Activated CD4-positive, alpha-beta T cell treated with anti-CD3 and anti-CD28 coated beads, Interleukin-2, amount 50 U/mL, for 24 hours (primary cell): ENCODE results near the gene UMOD.

Experiments
- DNase-seq, 2 donors: peaks; one replicate each; pipeline ENCODE4 v3.0.0-alpha.2; 2020; ENCODE audit warnings: low read depth in 1 of 2, low spot score in 1 of 2

Gene UMOD

DNA sequence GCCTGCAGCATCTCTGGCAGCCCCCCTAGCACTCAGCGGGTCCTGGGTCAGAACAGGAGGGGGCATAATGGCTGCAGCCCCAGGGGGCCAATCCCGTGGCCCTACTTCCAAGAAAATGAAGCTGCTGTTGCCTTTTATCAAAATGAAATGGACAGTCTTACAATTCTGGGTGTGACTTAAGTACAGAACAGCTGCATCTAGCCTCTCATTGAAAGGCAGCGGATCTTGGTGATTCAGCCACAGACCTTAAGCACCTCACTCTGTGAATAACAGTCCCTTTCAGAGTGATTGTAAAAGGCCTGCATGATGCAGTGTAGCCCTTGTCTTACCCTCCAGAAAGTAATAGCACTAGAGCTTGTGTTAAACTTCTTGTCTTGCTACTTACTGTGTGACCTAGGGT, 11.5 kb upstream of the UMOD start:
- DNase-seq: no peak

DNA sequence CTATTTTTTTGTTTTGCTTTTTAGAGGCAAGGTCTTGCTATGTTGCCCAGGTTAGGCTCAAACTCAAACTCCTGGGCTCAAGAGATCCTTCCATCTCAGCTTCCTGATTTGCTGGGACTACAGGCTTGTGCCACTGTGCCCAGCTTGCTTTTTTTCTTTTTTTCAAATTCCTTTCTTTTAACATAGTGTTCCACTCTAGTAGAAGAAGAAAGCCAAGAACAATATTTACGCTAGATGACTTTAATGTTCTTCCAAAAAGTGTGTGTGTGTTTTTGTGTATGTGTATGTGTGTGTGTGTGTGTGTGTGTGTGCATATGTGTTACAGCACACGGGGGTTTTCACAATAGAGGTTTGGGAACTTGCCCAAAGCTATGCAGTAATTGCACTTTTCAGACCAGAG, 10.7 kb upstream of the UMOD start:
- DNase-seq: no peak

DNA sequence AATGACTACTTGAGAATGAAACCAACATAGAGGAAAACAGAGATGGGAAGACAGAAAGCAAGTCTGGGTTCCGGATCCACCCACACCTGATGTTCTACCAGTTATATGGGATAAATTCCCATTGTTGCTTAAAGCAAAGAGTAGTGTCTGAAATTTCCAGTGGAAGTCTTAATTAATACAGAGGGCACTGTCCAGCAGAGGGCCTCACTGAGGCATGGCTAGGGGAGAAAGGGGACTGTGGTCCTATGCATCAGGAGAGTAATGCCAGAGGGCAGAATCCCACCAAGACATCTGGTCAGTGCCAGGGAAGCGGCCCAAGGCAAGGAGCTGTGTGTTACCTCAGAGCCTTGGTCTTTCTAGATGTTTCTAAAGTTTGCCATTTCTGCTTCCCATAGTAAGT, 7.5 kb upstream of the UMOD start:
- DNase-seq: no peak

DNA sequence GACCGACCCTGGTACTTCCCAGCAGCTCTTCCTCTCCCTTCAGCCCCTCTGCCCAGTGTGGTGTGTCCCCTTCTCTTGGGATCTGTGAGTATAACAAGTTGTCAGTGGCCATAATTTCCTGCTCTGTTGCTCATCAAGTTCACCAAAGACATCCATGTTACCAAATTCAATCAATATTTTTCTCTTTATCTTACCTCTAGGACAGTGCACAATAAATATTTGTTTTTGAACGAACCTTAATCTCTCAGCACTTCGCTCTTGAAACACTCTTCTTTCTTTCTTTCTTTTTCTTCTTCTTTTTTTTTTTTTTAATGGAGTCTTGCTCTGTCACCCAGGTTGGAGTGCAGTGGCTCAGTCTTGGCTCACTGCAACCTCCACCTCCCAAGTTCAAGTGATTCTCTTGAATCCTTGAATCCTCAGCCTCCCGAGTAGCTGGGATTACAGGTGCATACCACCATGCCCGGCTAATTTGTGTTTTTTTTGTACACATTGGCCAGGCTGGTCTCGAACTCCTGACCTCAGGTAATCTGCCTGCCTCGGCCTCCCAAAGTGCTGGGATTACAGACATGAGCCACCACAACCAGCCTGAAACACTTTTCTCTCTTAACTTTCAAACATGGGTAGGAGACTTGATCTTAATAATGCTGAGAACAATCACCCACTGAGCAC, 2.7 kb upstream of the UMOD start:
- DNase-seq: no peak

DNA sequence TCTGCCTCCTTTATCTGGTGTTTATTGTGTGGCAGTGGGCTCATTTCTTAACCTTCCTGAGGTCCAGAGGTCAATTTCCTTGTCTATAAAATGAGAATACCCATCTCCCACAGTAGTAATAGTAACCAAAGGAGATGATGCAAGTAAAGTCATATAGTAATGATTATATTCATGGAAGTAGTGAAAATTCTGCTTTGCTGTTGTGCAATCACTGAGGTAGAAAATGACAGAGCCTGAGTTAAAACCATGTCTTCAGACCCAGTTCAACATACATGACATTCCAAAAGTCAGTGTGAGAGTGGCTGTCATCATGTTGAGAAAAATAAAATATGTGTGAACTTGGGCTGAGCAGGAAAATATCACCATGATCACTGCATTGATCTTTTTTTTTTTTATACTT, 864 bp upstream of the UMOD start:
- no peak for DNase-seq

DNA sequence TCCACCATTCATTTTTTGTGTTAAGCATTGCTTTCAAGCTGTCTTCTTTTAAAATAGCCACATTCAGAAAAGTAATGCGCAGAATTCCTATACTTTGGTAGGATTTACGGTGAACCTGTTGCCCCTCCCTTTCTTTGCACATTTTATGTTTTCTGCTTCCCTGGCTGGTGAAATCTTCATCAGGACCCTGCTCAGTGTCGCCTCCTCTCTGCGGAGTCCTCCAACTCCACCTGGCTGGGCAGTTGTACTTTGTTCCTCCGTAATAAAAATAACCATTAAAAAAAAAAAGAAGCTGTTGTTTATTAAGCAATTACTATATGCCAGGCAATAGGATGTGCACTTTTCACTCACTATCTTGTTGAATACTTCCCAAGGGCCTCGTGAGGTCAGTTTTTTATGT, 2.9 kb downstream of the UMOD start:
- DNase-seq: no peak

DNA sequence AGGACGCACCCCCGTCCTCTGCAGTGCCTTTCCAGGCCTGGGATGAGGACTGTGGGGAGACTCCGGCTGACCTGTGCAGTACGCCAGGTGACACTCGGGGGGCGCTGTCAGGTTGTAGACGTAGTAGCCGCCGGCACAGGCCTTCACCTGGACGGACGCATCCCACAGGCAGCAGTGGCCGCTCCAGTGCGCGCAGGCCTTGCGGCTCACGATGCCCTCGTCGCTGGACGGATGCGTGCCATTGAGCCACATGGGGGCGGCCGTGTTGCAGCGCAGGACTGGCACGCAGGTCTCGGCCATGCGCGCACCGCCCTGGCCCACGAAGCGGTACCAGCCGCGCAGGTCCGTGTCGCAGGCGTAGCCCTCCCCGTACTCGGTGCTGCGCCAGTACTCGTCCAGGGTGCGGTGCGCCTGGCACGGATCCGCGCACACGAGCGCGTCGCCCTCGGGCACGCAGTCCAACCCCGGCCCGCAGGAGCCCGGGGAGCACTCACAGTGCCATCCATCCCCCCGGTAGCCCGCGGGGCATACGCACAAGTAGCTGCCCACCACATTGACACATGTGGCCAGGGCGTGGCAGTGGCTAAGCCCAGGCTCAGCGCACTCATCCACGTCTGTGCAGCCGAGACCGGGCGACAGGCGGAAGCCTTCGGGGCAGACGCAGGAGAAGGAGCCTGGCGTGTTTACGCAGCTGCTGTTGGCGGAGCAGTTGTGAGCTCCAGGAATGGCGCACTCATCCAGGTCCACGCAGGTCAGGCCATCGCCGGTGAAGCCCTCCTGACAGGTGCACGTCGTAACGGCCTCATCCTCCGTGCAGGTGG, 3.9 kb downstream of the UMOD start:
- no peak for DNase-seq

DNA sequence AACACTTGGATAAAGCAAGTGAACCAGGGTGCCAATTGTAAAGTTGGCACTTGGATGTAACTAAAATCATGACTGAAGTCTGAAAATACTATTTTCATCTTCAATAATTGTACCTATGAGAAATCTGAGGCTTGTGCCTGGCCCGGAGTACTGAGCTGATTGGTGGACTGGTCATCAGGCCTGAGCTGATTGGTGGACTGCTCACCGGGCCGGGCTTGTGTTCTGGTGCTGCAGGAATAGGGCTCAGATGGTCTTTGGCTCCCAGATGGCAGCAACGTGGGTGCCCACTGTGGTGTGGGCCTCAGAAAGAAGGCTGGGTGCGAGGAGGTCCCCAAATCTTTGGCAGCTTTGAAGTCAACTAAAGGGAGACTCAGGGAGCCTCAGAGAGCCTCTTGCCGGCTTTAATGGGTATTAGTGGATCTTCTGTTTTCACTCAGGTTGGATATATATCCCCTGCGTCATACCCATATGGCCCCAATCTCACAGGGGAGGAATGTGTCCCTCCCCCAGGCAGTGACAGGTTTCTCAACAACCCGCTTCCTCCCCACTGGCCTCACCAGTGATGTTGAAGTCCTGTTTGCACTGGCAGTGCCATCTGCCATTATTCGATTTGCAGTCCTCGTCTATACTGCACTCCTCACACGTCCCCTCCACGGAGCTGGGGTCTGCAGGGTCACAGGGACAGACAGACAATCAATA, 4.7 kb downstream of the UMOD start:
- DNase-seq: no peak

DNA sequence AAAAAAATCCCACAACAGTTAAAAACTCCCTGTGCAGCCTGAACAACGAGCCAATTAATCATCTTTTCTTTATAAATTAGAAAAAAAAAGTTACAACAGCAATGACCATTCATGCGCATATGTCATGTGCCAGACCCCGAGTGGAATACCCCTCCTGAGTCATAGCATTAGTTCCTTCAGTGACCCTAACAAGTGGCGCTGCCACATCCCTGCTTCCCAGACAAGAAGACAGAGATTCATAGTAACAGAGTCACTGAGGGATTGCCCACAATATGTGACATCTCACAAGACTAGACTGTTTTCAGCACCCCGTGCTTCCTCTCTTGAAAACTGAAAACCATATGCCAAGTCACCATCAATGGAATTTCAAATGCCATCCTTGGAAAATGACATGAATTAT, 7.9 kb downstream of the UMOD start:
- DNase-seq: no peak

DNA sequence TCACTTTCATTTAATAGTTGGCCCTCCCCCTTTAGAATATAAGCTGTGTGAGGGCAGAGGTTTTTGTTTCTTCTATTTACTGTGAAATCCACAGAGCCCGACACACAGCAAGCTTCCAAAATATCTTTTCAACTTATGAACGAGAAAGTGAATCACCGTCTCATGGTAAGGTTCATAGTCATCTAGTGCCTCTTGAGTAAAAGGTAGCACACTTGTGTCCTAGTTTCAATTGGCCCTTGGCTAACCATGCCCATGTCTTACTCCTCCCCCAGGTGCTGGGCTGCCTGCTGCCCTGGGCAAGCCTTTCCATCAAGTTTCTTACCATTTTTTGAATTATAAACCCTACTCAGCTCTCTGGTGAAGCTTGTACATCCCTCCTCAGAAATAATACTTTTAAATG, 12.8 kb downstream of the UMOD start:
- no peak for DNase-seq

DNA sequence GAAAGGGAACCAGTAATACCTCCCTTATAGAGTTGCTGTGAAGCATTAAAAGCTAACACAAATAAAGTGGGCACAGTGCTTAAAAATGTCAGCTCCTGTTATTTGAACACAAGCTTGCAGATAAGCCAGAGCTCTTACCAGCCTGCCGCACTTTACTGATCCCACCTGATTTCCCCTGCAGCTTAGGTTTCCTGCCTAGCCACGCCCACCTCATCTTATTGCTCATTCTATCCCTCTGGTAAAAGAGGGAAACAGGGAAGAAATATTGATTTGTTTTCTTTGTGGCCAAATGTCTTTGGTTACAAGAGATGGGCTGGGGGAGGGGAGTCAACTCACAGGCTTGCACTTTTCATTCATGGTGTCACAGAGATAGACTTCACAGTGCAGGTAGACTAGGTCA, 15.6 kb downstream of the UMOD start:
- DNase-seq: no peak

DNA sequence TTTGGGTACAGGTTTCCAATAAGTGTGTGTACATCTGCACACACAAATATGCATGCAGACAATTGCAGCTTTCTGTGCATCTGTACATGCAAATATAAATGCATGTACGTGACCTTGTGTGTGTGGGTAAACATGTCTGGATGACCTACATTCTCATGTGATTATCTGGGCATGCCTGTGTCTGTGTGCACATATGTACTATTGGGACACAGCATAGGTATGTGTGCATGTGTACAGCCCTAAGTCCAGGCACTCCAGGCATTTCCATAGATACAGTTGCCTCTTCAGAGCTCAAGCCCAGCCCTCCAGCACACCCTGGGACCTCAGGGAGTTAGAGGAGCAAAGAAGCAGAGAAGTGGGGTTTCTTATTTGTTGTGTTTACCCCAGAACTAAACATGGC, 18.1 kb downstream of the UMOD start:
- DNase-seq: no peak

DNA sequence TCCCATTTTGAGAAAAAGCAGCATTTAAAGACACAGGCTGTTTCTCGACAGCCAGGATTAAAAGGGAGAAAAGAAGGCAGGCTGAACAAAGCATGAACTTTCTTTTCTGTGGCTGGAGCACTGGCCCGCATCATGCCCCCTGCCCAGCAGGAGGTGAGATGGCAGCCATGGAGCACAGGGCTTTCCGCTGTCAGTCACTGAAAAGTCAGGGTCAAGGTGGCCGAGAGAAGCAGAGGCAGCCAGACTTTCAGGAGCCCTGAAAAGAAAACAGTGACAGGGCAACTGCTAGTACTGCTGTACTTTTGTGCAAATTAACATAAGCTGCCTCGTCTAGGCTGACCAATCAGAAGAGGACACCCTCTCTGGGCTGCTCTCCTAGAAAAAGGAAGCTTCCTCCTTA, 19.4 kb downstream of the UMOD start:
- no peak for DNase-seq

DNA sequence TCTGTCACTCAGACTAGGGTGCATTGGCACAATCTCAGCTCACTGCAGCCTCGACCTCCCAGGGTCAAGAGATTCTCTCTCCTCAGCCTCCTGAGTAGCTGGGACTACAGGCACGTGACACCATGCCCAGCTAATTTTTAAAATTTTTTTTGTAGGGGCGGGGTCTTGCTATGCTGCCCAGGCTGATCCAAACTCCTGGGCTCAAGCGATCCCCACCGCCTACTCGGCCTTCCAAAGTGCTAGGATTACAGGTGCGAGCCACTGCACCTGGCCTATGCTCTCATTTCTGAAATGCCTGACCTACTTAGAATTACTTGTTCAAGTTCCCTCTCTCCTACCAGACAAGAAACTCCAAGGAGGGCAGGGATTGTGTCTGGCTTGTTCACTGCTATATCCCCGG, 20.1 kb downstream of the UMOD start:
- DNase-seq: no peak

DNA sequence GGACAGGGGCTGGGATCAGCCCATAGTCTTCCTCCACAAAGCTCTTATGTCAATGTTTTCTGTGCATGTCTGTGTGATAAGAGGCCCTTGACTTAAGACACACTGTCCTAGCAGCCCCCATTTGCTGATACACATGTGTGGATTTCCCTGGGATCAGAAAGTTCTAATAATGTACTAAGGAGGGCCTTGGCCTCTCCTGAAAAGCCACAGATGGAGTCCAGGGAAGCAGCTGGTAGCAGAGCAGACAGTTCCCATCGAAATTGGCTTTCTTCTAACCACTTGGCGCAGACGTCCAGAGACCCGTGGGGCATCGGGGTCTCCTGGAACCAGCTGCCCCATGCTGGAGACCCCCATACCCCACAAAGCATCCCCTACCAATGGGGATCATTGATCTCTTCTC, 20.9 kb downstream of the UMOD start:
- no peak for DNase-seq

DNA sequence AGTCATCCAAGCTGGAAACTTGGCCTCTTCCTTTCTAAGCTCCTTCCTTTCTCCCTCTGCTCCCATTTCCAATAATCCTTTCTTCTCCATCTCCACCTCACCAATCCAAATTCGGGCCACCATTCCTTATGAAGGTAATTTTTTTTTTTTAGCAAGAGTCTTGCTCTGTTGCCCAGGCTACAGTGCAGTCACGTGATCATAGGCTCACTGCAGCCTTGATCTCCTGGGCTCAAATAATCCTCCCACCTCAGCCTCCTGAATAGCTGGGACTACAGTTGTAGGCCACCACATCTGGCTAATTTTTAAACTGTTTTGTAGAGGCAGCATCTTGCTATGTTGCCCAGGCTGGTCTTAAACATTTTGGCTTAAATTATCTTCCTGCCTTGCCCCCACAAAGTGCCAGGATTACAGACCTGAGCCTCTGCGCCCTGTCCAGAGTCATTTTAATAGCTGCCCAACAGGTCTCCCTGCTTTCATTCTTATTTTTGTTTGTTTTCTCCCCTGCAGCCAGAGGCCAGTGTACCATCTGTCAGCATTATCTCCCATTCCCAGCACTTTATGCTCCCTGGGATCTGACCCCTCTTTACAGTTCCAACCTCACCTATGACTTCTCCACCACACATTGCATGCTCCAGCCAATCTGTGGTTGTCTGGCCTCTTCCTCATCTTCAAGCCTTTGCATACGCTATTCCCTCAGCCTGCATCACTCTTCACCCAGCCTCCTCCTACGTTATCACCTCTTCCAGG, 22.9 kb downstream of the UMOD start:
- DNase-seq: no peak

DNA sequence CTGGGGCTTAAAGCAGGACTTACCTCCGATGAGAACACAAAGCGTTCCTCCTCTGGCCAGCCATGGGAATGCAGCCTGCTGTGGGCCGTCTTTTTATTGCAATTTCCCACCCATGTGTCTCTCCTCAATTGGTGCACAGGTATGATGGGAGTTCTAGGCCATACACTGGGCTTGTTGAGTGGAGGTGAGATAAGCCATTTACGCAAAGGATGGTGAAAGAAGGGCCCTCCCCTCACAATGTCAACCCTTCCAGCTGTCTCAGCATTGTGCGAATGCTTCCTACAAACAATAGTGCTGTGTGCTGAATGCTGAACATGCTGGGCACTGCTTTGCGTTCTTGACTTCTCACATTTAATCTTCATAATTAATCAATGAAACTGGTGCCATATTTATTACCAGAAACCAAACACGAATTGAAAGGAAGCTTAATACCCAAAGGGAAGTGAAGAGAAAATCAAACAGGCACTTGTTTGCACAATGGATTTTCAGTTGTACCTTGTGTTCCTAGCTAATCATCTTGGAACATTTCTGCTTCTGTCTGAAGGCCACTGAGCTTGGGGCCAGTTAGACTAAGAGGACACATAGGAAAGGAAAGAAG, 25.0 kb downstream of the UMOD start, which contains the start of gene GP2:
GP2 (minus strand) TSS at position 70 of the 598 bp plus-strand sequence. CDS start 1,082 bp downstream, outside the sequence.
- no peak for DNase-seq

DNA sequence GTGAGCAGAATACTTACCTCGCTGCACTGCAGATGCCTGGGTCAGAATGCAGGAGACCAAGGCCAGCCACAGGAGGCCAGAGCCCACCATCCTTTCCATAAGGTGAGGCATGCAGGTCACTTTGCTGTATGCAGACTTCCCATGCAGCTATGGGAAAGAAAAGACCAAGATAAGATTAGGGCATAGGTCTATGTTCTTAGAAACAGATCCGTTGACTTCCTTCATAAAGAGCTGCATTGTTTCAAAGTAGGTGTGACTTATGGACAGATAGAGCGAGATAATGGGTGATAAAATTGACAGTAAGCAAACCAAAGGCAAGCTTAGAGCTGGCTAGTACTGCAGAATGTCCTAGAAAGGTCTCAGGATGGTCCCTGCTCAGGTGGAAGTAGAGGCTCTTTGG, 26.2 kb downstream of the UMOD start:
- DNase-seq: no peak

DNA sequence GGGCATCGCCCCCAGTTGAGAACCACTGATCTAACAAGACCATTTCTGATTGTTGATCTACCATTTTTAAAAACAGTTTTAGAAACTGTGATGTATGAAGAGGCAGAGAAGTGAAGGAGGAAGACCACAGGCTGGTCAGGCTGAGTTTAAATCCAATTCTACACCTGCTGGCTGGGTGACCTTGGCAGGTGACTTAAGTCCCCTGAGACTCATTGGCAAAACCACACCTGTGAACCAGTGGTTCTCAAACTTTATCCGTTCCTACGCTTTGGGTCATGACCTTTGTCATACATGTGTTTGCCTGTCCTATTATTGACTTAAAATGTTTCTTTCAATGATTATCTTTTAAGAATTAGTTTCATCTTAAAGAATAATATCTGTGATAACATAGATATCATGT, 27.5 kb downstream of the UMOD start:
- no peak for DNase-seq

DNA sequence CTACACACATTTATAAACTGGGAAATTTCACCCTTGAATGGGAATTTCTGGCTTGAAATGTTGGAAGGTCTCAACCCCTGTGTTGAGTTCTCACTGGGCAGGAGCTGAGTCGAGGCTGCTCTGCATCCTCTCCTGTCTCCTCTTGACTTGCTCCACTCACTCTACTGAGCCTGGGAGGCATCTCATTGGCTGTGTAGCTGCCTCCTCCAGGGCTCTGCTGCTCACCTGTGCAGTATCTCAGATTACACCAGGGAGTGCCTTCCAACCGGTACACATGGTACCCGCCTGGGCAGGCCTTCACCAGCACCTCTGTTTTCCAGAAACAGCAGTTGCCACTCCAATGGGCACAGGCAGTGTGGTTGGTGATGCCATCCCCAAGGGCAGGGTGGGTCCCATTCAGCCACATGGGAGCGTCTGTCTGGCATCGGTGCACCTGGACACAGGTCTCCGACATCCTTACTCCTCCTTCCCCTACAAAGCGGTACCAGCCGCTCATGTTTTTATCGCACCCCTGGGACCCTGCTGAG, 28.9 kb downstream of the UMOD start:
- no peak for DNase-seq

DNA sequence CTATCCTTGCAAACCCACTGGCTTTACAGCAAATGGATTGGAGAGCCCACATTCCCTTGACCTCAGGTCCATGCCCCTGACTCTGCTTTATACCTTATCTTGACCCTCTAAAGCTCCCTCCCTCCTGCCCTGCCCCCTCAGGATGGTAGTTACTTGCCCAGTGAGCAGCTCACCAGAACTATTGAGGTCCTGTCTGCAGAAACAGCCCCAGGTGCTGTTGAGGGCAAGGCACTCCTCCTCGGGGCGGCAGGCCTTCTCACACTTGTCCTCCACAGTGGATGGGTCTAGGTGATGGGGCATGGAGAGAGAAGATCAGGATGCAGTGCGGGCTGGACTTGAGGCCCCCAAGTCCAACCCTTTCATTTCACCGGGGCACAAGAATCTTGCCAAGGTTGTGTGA, 29.8 kb downstream of the UMOD start:
- no peak for DNase-seq
